Fibroblast of villous mesenchyme (primary cell): ENCODE data around the gene RFPL2. TPM values are rescaled to one million over a fixed set of nuclear protein-coding genes. Genes with fewer than 3 reads are reported as not detected.
"Not testable (repeated sequence)": the region's sequence is repeated elsewhere in the genome, so short reads cannot be mapped to it uniquely, and the experiment has no call there.

Experiments
- DNase-seq: peaks from one replicate; pipeline ENCODE4 v3.0.0-alpha.2; 2010; ENCODE audit warnings: low read depth
- H3K4me3 ChIP-seq: 2 replicates; pipeline ENCODE4 v1.5.1; 2011; ENCODE audit warnings: low read depth, mild to moderate bottlenecking, low read length
- total RNA-seq: library from RNA; depleted of rRNA; stranded (reverse); fragments of >200 nt; gene quantifications from 2 replicates; pipeline ENCODE4 v1.2.3, GENCODE V29; 2012
- TF ChIP-seq, protein P1 (sequence below): IDR thresholded peaks from 2 replicates; pipeline ENCODE4 v1.5.1; 2012; ENCODE audit warnings: low read depth, mild to moderate bottlenecking, low read length; ENCODE audit not compliant: insufficient read depth

The RFPL2 gene
- total RNA-seq, 1 donor = not detected

DNA sequence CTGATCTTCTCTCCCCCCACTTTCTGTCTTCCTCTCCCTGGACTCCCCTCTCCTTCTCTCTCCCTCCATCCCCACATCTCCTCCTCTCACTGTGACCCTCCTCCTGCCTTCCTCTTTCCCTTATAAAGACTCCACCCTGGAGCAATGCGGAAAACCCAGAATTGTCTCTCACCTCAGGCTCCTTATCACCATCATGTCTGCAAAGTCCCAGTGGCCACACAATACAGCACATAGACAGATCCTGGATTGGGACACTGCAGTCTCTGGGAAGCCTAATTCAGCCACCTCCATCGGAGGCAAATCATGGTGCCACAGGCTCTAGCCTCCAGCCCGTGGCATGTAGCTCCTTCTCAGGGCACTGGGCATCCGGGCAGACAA, 2.7 kb downstream of the RFPL2 start:
- no peak overlapping the region for H3K4me3 ChIP-seq
- DNase-seq = no peak
- TF ChIP-seq, protein P1, sequence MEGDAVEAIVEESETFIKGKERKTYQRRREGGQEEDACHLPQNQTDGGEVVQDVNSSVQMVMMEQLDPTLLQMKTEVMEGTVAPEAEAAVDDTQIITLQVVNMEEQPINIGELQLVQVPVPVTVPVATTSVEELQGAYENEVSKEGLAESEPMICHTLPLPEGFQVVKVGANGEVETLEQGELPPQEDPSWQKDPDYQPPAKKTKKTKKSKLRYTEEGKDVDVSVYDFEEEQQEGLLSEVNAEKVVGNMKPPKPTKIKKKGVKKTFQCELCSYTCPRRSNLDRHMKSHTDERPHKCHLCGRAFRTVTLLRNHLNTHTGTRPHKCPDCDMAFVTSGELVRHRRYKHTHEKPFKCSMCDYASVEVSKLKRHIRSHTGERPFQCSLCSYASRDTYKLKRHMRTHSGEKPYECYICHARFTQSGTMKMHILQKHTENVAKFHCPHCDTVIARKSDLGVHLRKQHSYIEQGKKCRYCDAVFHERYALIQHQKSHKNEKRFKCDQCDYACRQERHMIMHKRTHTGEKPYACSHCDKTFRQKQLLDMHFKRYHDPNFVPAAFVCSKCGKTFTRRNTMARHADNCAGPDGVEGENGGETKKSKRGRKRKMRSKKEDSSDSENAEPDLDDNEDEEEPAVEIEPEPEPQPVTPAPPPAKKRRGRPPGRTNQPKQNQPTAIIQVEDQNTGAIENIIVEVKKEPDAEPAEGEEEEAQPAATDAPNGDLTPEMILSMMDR = no peak

DNA sequence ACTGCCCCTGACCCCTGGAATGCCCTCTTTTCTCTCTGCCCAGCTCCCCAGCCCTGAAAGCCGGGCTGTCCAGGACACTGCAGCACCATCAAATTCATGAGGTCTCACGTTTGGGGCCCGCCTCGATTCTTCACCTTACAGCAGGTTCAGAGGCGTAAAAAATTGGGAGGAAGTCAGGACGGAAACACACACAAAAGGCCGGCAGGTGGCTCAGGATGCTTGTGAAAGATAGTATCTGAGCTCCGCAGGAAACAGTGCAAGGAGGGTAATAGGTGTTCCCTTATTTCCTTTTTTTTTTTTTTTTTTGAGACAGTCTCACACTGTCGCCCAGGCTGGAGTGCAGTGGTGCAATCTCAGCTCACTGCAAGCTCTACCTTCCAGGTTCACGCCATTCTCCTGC, 4.1 kb downstream of the RFPL2 start:
- TF ChIP-seq, protein P1 = no peak
- no peak for DNase-seq

DNA sequence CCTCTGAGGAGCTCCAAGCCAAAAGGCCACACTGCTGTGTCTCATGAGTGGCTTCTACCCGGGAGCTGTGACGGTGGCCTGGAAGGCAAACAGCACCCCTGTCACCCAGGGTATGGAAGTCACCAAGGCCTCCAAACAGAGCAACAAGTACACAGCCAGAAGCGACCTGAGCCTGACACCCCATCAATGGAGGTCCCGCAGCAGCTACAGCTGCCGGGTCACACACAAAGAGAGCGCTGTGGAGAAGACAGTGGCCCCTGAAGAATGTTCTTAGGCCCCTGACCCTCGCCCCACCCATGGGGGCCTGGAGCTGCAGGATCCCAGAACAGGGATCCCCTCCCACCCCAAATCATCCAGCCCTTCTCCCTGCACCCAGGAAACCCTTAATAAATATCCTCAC, 4.9 kb downstream of the RFPL2 start:
- TF ChIP-seq, protein P1 = no peak
- no peak for DNase-seq
- no peak overlapping the region for H3K4me3 ChIP-seq

More for the DNA sequence above, 4.1 kb downstream of the RFPL2 start:
- H3K4me3 ChIP-seq = no peak overlapping the region

DNA sequence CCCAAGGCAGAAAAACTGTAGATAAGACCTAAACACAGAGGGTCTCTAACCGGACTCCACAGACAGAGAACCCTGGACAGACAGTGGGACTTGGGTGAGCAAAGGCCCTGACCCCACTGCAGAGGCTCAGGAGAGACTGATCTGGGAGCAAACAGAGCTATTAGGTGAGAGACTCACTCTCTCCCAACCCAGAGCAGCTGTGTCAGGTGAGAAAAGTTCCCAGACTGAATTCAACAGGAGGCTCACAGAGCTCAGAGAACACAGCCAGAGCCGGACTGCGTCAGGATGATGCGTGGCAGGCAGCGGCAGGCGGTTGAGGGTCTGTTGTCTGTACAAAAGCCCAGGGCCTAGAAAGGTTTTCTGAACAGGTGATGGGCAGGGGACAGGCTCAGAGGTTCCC, 5.5 kb downstream of the RFPL2 start:
- no peak for DNase-seq
- TF ChIP-seq, protein P1 = no peak
- no peak overlapping the region for H3K4me3 ChIP-seq

DNA sequence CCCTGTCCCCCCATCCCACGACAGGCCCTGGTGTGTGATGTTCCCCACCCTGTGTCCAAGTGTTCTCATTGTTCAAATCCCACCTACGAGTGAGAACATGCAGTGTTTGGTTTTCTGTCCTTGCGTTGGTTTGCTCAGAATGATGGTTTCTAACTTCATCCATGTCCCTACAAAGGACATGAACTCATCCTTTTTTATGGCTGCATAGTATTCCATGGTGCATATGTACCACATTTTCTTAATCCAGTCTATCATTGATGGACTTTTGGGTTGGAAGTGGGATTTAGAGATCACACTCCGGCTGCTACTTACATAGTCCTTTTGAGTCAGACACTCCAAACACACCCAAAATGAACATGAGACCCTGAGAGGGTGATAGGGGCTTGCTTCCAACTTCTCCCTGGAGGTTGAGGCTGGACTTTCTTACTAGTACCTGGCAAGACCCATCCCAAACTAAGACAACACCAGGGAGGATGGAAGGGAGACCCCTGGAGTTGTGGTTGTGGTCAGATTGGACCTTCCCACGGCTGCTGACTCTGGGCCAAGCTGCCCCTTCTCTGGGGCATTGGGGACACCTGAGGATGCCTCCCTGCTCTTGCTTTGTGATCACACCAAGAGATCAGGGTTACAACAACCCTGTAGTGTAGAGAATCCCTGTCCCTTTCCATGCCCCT, 7.2 kb downstream of the RFPL2 start:
- not testable (repeated sequence) for DNase-seq, H3K4me3 ChIP-seq

DNA sequence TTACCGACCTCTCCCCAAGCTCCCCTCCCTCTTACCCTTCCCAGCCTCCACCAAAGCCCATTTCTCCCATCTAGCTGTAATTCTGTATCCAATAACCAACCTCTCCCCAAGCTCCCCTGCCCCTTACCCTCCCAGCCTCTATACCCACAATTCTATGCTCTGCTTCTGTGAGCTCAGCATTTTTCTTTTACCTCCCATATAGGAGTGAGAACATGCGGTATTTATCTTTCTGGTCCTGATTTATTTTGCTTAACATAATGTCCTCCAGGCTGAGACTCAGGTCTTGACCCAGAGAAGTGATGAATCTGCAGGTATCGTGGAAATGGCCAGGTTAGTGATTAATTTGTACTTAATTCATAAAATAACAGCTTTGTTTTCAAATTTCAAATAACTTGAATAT, 9.0 kb downstream of the RFPL2 start:
- H3K4me3 ChIP-seq, DNase-seq: not testable (repeated sequence)

DNA sequence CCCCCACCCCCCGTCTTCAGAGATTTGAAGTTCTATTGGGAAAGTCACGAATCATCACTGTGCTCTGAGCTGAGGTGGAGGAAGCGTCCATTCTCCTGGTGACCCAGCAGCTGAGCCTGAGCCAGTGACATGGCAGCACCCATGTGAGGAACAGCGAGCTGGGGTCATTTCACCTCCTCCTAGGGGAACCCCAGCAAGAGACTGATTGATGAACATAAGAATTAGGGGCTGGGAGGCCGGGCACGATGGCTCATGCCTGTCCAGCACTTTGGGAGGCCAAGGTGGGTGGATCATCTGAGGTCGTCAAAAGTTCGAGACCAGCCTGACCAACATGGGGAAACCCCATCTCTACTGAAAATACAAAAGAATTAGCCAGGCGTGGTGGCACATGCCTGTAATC, 11.5 kb downstream of the RFPL2 start:
- not testable (repeated sequence) for H3K4me3 ChIP-seq

DNA sequence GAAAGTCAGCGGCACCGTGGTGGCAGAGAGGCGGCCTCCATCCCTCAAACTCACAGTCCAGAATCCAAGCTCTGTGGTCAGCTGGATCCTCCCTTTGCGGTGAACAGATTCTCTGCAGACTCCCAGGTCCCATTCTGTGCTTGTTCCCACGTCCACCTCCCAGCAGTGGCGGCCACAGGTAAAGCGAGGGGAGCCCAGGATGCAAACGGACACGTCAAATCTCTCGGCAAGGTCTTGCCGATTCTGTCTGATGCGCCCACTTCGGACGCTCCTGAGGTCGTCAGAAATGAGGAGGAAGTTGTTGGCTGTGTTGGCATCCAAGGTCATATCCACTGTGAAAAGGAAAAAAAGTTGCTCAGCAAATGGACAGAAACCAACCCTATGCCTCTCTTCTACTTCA, 13.9 kb downstream of the RFPL2 start:
- not testable (repeated sequence) for H3K4me3 ChIP-seq

More for the DNA sequence above, 11.5 kb downstream of the RFPL2 start:
- not testable (repeated sequence) for DNase-seq

DNA sequence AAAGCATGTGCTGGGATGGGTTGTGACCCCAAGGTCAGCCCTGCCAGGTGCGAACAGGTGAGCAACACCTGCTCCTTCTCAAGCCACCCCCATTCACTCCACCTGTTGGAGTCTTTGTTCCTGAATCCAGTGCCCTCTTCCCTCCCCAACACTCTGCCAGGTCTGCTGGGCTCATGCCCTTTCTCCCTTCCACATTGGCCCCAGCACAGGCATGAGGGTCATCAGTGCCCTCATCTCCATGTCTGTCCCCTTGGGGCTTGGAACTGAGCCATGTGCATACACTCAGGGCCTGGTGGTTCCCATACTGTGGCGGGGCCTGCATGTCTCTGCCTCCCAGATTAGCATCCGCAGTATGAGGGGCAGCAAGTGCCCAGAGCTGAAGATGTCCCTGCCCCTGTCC, 19.1 kb downstream of the RFPL2 start:
- TF ChIP-seq, protein P1 = no peak
- no peak for DNase-seq
- no peak overlapping the region for H3K4me3 ChIP-seq

More for the DNA sequence above, 13.9 kb downstream of the RFPL2 start:
- DNase-seq = not testable (repeated sequence)
